GM23338 (cell line): ENCODE results near the gene PDCD10. TPM values are rescaled to one million over a fixed set of nuclear protein-coding genes. Genes with fewer than 3 reads are reported as not detected.

Experiments used
- ATAC-seq: fragments of 200-7000 bp; cut with Tn5 transposase; 3 replicates; pipeline ENCODE4 v1.9.1; 2020
- DNase-seq: peaks from one replicate; pipeline ENCODE4 v3.0.0-alpha.2; 2015; ENCODE audit warnings: low spot score
- H2AFZ ChIP-seq: fragments of 200-600 bp; sonication (generic); 2 replicates; pipeline ENCODE4 v1.8.0; 2016; ENCODE audit warnings: antibody characterized with exemption, mild to moderate bottlenecking, moderate library complexity
- H3F3A ChIP-seq: fragments of 200-600 bp; sonication (generic); replicated peaks from 2 replicates; pipeline ENCODE4 v1.8.0; 2017; ENCODE audit warnings: antibody characterized with exemption, mixed run types, low read depth
- H3K27ac ChIP-seq: fragments of 200-600 bp; sonication (generic); 2 replicates; pipeline ENCODE4 v1.6.1; 2016; ENCODE audit warnings: low read depth
- H3K27me3 ChIP-seq: fragments of 200-600 bp; sonication (generic); 2 replicates; pipeline ENCODE4 v1.8.0; 2016; ENCODE audit warnings: mild to moderate bottlenecking, mixed run types, moderate library complexity; ENCODE audit not compliant: insufficient read depth
- H3K36me3 ChIP-seq: fragments of 200-600 bp; sonication (generic); 2 replicates; pipeline ENCODE4 v1.8.0; 2016; ENCODE audit warnings: mild to moderate bottlenecking; ENCODE audit not compliant: insufficient read depth
- H3K4me1 ChIP-seq: fragments of 200-600 bp; sonication (generic); 2 replicates; pipeline ENCODE4 v1.8.0; 2016; ENCODE audit warnings: mild to moderate bottlenecking, moderate library complexity; ENCODE audit not compliant: insufficient read depth
- H3K4me2 ChIP-seq: fragments of 200-600 bp; sonication (generic); 2 replicates; pipeline ENCODE4 v1.7.1; 2017; ENCODE audit warnings: mixed run types
- H3K4me3 ChIP-seq: fragments of 200-600 bp; sonication (generic); 2 replicates; pipeline ENCODE4 v1.6.1; 2016; ENCODE audit warnings: mixed run types
- H3K79me2 ChIP-seq: fragments of 200-600 bp; sonication (generic); replicated peaks from 2 replicates; pipeline ENCODE4 v1.8.0; 2017; ENCODE audit warnings: mild to moderate bottlenecking; ENCODE audit not compliant: insufficient read depth
- H3K9me2 ChIP-seq: fragments of 200-600 bp; sonication (generic); 2 replicates; pipeline ENCODE4 v1.8.0; 2017; ENCODE audit not compliant: insufficient read depth
- H4K20me1 ChIP-seq: fragments of 200-600 bp; sonication (generic); replicated peaks from 2 replicates; pipeline ENCODE4 v1.8.0; 2017; ENCODE audit warnings: mild to moderate bottlenecking; ENCODE audit not compliant: insufficient read depth
- H3K27ac Mint-ChIP-seq: 2 replicates; pipeline ENCODE4 v1.8.0; 2020; ENCODE audit warnings: inconsistent platforms, mild to moderate bottlenecking, moderate library complexity, mixed read lengths
- H3K27me3 Mint-ChIP-seq: 3 replicates; pipeline ENCODE4 v1.8.0; 2022; ENCODE audit warnings: low read depth, mild to moderate bottlenecking, moderate library complexity, mixed read lengths, inconsistent platforms; ENCODE audit not compliant: insufficient read depth, poor library complexity
- H3K36me3 Mint-ChIP-seq: 3 replicates; pipeline ENCODE4 v1.8.0; 2021; ENCODE audit warnings: low read depth, mild to moderate bottlenecking, inconsistent platforms, moderate library complexity, mixed read lengths
- H3K4me1 Mint-ChIP-seq: 3 replicates; pipeline ENCODE4 v1.8.0; 2020; ENCODE audit warnings: mild to moderate bottlenecking, inconsistent platforms, mixed read lengths
- H3K4me3 Mint-ChIP-seq: 3 replicates; pipeline ENCODE4 v1.8.0; 2021; ENCODE audit warnings: moderate library complexity, mild to moderate bottlenecking, inconsistent platforms, mixed read lengths
- H3K9me3 Mint-ChIP-seq: 3 replicates; pipeline ENCODE4 v1.8.0; 2020; ENCODE audit warnings: moderate library complexity, mild to moderate bottlenecking, inconsistent platforms, mixed read lengths
- CREB1 ChIP-seq: fragments of 250-450 bp; sonication (Bioruptor Pico); IDR thresholded peaks from 2 replicates; pipeline ENCODE4 v1.5.0; 2020; ENCODE audit warnings: low read depth, mild to moderate bottlenecking, moderate library complexity
- CTCF ChIP-seq, 2 experiments: fragments of 200-600 bp in 1 of 2; sonication (generic) in 1 of 2; conservative IDR thresholded peaks; 2 replicates each; pipeline versions ENCODE4 v1.5.1 to v1.6.1; 2016 to 2017; ENCODE audit warnings: antibody characterized with exemption in 2 of 2, low read depth in 2 of 2, mild to moderate bottlenecking in 2 of 2, moderate library complexity in 1 of 2
- ETS1 ChIP-seq: IDR thresholded peaks from 2 replicates; pipeline ENCODE4 v1.6.1; 2016; ENCODE audit warnings: antibody characterized with exemption
- EZH2phosphoT487 ChIP-seq: fragments of 200-600 bp; sonication (generic); IDR thresholded peaks from one replicate; pipeline ENCODE4 v1.8.1; 2018; ENCODE audit warnings: antibody characterized with exemption; ENCODE audit not compliant: unreplicated experiment
- JUNB ChIP-seq: IDR thresholded peaks from one replicate; pipeline ENCODE4 v1.6.1; 2016; ENCODE audit warnings: antibody characterized with exemption; ENCODE audit not compliant: unreplicated experiment
- NANOG ChIP-seq: IDR thresholded peaks from 2 replicates; pipeline ENCODE4 v1.6.1; 2016; ENCODE audit warnings: antibody characterized with exemption, borderline replicate concordance
- POLR2AphosphoS5 ChIP-seq: IDR thresholded peaks from 2 replicates; pipeline ENCODE4 v1.6.1; 2016; ENCODE audit warnings: antibody characterized with exemption, low read depth
- REST ChIP-seq: IDR thresholded peaks from one replicate; pipeline ENCODE4 v1.6.1; 2018; ENCODE audit warnings: antibody characterized with exemption; ENCODE audit not compliant: unreplicated experiment
- STAT1 ChIP-seq: IDR thresholded peaks from one replicate; pipeline ENCODE4 v1.6.1; 2016; ENCODE audit warnings: antibody characterized with exemption; ENCODE audit not compliant: unreplicated experiment
- ZNF114 ChIP-seq: fragments of 250-450 bp; sonication (Bioruptor Pico); IDR thresholded peaks from 2 replicates; pipeline ENCODE4 v1.5.0; 2020; ENCODE audit warnings: mild to moderate bottlenecking, moderate library complexity
- ZNF462 ChIP-seq: fragments of 250-450 bp; sonication (Bioruptor Pico); IDR thresholded peaks from 2 replicates; pipeline ENCODE4 v1.5.0; 2020; ENCODE audit warnings: mild to moderate bottlenecking, moderate library complexity
- polyA plus RNA-seq: library from polyadenylated mRNA; unstranded; fragments of >200 nt; fragmentation: Nextera tagmentation; extraction: Ambion mirVana; gene quantifications from 2 replicates; pipeline ENCODE4 v1.2.1, GENCODE V29; 2016
- total RNA-seq: library from RNA; depleted of rRNA; stranded (reverse); fragments of >200 nt; shearing (Covaris generic); gene quantifications from 2 replicates; pipeline ENCODE4 v1.2.3, GENCODE V29; 2014

PDCD10 gene
- total and polyA plus RNA-seq, 2 experiments from 2014 or later: 95.2 to 125 TPM

- TF ChIP-seq ZNF114 (CRISPR knock-in tag) (no peak), ZNF462 (no peak), REST (no peak), POLR2AphosphoS5 (no peak), CTCF (conservative IDR thresholded peaks at IDR 0.05; ENCODE audit: low read depth in 2 of 2) (no peak), CREB1 (CRISPR knock-in tag) (no peak), JUNB (no peak), STAT1 (no peak), NANOG (no peak), EZH2phosphoT487 (no peak), ETS1 (no peak)
- Histone ChIP-seq H3K79me2 (peaks cover 100% of the 10 kb centered on the region), H3K9me2 (no peaks in the 10 kb centered on the region), H2AFZ (no peak overlapping the region), H3K27ac (no peak overlapping the region), H3K27me3 (no peaks in the 10 kb centered on the region), H3F3A (no peaks in the 10 kb centered on the region), H3K4me1 (peaks cover 62% of the 10 kb centered on the region), H3K4me2 (no peak overlapping the region), H3K4me3 (no peak overlapping the region), H4K20me1 (peaks cover 65% of the 10 kb centered on the region), H3K36me3 (no peaks in the 10 kb centered on the region)
- ATAC-seq (no peak), DNase-seq (no peak)
- no peak overlapping the region for H3K27ac Mint-ChIP-seq
- peaks cover 66% of the 10 kb centered on the region for H3K4me1 Mint-ChIP-seq
- H3K27me3 Mint-ChIP-seq: no peaks in the 10 kb centered on the region
- H3K36me3 Mint-ChIP-seq: no peaks in the 10 kb centered on the region
- no peaks in the 10 kb centered on the region; the same call in 2 of the 3 replicates for H3K9me3 Mint-ChIP-seq
- H3K4me3 Mint-ChIP-seq: no peak overlapping the region
These were observed 6.5 kb downstream of the PDCD10 start for GRCh38 chr3:167728176-167728575.
